Neutrophil (primary cell): ENCODE measurements around the gene AGAP1.

ENCODE experiments used
- H3K27ac ChIP-seq: fragments of 200-600 bp; sonication (generic); 2 replicates; pipeline ENCODE4 v1.5.1; 2016; ENCODE audit warnings: mild to moderate bottlenecking, moderate library complexity
- H3K27me3 ChIP-seq: fragments of 200-600 bp; sonication (generic); 2 replicates; pipeline ENCODE4 v1.6.0; 2016; ENCODE audit warnings: mild to moderate bottlenecking
- H3K36me3 ChIP-seq: fragments of 200-600 bp; sonication (generic); 2 replicates; pipeline ENCODE4 v1.5.1; 2017
- H3K4me1 ChIP-seq, 2 experiments: fragments of 200-600 bp in 1 of 2; sonication (generic) in 1 of 2; 1 replicate in 1 of 2; 2 replicates in 1 of 2; pipeline versions ENCODE4 v1.5.1 to v1.6.1; 2013 to 2016; ENCODE audit warnings: low read depth in 1 of 2, low read length in 1 of 2, mild to moderate bottlenecking in 1 of 2, moderate library complexity in 1 of 2; ENCODE audit not compliant: control insufficient read depth in 1 of 2, insufficient read depth in 1 of 2
- H3K4me3 ChIP-seq, 2 experiments: fragments of 200-600 bp in 1 of 2; sonication (generic) in 1 of 2; 1 replicate in 1 of 2; 2 replicates in 1 of 2; pipeline ENCODE4 v1.5.1; 2013 to 2016; ENCODE audit warnings: low read depth in 1 of 2, low read length in 1 of 2, mild to moderate bottlenecking in 1 of 2, moderate library complexity in 1 of 2
- H3K9me3 ChIP-seq: fragments of 200-600 bp; sonication (generic); 2 replicates; pipeline ENCODE4 v1.5.1; 2016
- CTCF ChIP-seq: fragments of 200-600 bp; sonication (generic); IDR thresholded peaks from 2 replicates; pipeline ENCODE4 v1.5.1; 2016; ENCODE audit warnings: antibody characterized with exemption

The AGAP1 gene

GRCh38 chr2:235634435-235635158 is 140.8 kb downstream of the AGAP1 start:
- no peaks in the 10 kb centered on the region for H3K4me1 ChIP-seq
- H3K36me3 ChIP-seq, result no peaks in the 10 kb centered on the region
- no peaks in the 10 kb centered on the region for H3K27me3 ChIP-seq
- no peaks in the 10 kb centered on the region for H3K9me3 ChIP-seq
- no peak overlapping the region for H3K4me3 ChIP-seq
- no peak overlapping the region for H3K27ac ChIP-seq
- no peak for TF ChIP-seq CTCF

- H3K9me3 ChIP-seq, result no peaks in the 10 kb centered on the region
- H3K27ac ChIP-seq, result no peak overlapping the region
- H3K4me3 ChIP-seq, result no peak overlapping the region
- peaks cover 14% of the 10 kb centered on the region for H3K27me3 ChIP-seq
- H3K4me1 ChIP-seq, result no peaks in the 10 kb centered on the region
- no peaks in the 10 kb centered on the region for H3K36me3 ChIP-seq
- TF ChIP-seq CTCF, result no peak
These were observed 142.7 kb downstream of the AGAP1 start for GRCh38 chr2:235636546-235636945.

GRCh38 chr2:235637896-235638295 is 144.1 kb downstream of the AGAP1 start:
- Histone ChIP-seq H3K36me3 (no peaks in the 10 kb centered on the region), H3K4me3 (no peak overlapping the region), H3K9me3 (no peaks in the 10 kb centered on the region), H3K27me3 (peaks cover 20% of the 10 kb centered on the region), H3K4me1 (no peaks in the 10 kb centered on the region), H3K27ac (no peak overlapping the region)
- no peak for TF ChIP-seq CTCF

DNA sequence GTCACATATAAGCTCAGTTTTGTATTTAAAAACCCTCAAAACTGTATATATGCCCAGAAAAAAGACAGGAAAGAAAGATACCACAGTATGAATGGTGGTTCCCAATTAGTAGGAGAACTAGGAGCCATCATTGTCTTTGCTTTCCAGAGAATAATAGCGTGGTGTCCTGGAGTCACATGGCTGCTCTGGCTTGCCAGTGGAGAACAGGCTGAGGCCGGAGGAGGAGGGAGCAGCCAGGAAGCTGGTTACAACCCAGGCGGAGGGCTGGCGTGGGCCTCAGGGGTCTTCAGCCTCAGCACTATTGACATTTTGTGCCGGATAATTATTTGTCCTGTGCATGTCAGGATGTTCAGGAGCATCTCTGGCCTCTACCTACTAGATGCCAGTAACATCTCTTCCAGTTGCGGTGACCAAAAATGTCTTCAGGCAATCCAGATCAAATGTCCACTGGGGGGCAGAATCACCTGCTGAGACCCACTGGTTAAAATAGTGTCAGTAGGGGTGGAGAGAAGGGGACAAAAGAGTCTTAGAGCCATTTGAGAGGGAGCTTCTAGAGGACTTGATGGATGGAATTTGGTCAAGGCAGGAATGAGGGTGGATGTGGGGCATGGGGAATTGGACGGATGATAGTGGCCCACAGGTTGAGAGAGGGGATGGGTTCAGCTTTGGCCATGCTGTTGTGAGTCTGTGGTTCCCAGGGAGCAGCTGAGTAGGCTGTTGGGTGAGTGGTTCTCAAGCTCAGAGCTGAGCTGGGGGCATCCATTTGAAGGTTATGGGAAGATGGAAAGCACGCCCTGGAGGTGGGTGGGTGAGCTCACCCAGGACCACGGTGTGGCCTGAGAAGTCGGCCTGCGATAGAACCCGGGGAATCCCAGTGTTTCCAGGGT is 144.9 kb downstream of the AGAP1 start:
- no peaks in the 10 kb centered on the region for H3K4me1 ChIP-seq
- no peak overlapping the region for H3K27ac ChIP-seq
- H3K9me3 ChIP-seq, result no peaks in the 10 kb centered on the region
- no peaks in the 10 kb centered on the region for H3K36me3 ChIP-seq
- no peak overlapping the region for H3K4me3 ChIP-seq
- H3K27me3 ChIP-seq, result peaks cover 20% of the 10 kb centered on the region
- no peak for TF ChIP-seq CTCF

- H3K4me1 ChIP-seq, result no peaks in the 10 kb centered on the region
- H3K27me3 ChIP-seq, result peaks cover 20% of the 10 kb centered on the region
- no peak for TF ChIP-seq CTCF
These were observed 145.6 kb downstream of the AGAP1 start for GRCh38 chr2:235639428-235639773.

More at GRCh38 chr2:235639428-235639773, 145.6 kb downstream of the AGAP1 start:
- no peaks in the 10 kb centered on the region for H3K36me3 ChIP-seq
- H3K27ac ChIP-seq, result no peak overlapping the region
- no peak overlapping the region for H3K4me3 ChIP-seq
- no peaks in the 10 kb centered on the region for H3K9me3 ChIP-seq
